ENCODE results near the gene SAMM50. TPM values are rescaled to one million over a fixed set of nuclear protein-coding genes. Genes with fewer than 3 reads are reported as not detected.

SAMM50 gene
- total RNA-seq, 4 donors from 2014 or later: 21.6 to 28.6 (median 27.2) TPM

DNA sequence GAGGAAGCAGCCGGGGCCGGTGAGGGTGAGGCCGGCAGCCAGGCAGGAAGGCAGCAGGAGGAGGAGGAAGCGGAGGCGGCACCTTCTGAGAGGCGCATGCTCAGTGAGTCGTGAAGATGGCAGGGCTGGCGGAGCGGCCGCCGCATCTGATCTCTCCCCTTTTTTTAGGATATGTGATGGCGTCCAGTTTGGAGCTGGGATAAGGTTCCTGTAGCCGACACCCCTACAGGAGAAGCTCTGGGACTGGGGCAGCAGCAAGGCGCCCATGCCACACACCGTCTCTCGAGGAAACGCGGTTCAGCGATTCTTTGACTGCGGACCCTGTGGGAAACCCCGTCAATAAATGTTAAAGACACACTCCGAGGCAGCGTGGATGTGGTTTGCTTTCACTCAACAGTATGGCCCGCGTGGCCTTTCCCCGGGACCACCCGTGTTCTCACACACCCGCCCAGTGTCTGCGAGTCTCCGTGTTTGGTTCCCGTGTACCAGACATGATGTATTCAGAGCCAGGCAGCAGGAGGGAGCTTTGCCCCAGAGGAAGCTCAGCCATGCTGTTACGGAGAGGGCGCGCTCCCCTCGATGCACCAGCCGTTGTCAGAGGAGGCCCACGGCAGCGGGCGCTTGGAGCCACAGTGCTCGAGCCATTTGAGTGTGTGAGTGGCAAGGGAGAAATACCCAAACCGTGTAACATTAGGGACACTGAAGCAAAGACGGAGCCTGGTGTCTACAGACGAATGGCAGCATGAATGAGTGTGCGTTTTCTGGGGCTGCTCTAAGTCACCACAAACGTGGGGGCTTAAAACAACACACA lies 41.1 kb downstream of the SAMM50 start:
- intact Hi-C loops (cut with DNase I): loop anchor here (10.0 kb wide), 2 partner anchors 158 to 338 kb away; no protein-coding TSS in a partner anchor
- no peak for DNase-seq (ENCODE audit: extremely low spot score)
- WGBS: 86% methylated on average over 38 of the region's 45 CpGs
- Histone ChIP-seq H3K4me1 (peaks cover 0 to 18% (median 2%) of the 10 kb centered on the region in 4 donors), H3K9me3 (no peaks in the 10 kb centered on the region), H3K27ac (replicated peaks in 1 of 4) (no peak overlapping the region), H3K36me3 (peaks cover 47 to 75% (median 59%) of the 10 kb centered on the region in 4 donors), H3K4me3 (peak overlapping the region in 3 of 4 donors; percentile 11 to 37 (median 23)), H3K27me3 (no peaks in the 10 kb centered on the region)
- TF ChIP-seq, protein P1, sequence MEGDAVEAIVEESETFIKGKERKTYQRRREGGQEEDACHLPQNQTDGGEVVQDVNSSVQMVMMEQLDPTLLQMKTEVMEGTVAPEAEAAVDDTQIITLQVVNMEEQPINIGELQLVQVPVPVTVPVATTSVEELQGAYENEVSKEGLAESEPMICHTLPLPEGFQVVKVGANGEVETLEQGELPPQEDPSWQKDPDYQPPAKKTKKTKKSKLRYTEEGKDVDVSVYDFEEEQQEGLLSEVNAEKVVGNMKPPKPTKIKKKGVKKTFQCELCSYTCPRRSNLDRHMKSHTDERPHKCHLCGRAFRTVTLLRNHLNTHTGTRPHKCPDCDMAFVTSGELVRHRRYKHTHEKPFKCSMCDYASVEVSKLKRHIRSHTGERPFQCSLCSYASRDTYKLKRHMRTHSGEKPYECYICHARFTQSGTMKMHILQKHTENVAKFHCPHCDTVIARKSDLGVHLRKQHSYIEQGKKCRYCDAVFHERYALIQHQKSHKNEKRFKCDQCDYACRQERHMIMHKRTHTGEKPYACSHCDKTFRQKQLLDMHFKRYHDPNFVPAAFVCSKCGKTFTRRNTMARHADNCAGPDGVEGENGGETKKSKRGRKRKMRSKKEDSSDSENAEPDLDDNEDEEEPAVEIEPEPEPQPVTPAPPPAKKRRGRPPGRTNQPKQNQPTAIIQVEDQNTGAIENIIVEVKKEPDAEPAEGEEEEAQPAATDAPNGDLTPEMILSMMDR (IDR thresholded peaks at IDR 0.05): no peak
- TF ChIP-seq POLR2AphosphoS5 (IDR thresholded peaks at IDR 0.05): peak in 1 of 2 donors; percentile 21

DNA sequence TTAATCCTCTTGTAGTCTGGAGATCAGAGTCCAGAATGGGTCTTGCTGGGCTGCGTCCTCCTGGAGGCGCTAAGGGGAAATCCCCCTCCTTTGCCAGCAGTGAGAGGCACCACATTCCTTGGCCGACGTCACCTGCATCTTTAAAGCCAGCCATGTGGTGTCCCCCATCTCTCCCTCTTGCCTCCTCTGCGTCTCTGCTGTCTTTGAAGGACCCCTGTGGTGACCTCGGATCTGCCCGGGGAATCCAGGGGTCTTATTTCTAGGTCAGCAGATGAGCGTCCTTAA lies 41.7 kb downstream of the SAMM50 start:
- no peak for DNase-seq (ENCODE audit: extremely low spot score)
- Histone ChIP-seq H3K4me3 (no peak overlapping the region), H3K27me3 (no peaks in the 10 kb centered on the region), H3K4me1 (peaks cover 0 to 18% (median 2%) of the 10 kb centered on the region in 4 donors), H3K36me3 (peaks cover 41 to 69% (median 54%) of the 10 kb centered on the region in 4 donors), H3K27ac (replicated peaks in 1 of 4) (no peak overlapping the region), H3K9me3 (no peaks in the 10 kb centered on the region)
- TF ChIP-seq, protein P1 (IDR thresholded peaks at IDR 0.05): no peak
- TF ChIP-seq POLR2A (IDR thresholded peaks at IDR 0.05; ENCODE audit: low read depth): no peak
- no peak for TF ChIP-seq POLR2AphosphoS5 (IDR thresholded peaks at IDR 0.05)
- no peak for TF ChIP-seq EP300 (IDR thresholded peaks at IDR 0.05)
- 70% methylated on average over 7 of the region's 8 CpGs for WGBS
- intact Hi-C loops (cut with DNase I): loop anchor here (10.0 kb wide), 2 partner anchors 158 to 338 kb away; no protein-coding TSS in a partner anchor

DNA sequence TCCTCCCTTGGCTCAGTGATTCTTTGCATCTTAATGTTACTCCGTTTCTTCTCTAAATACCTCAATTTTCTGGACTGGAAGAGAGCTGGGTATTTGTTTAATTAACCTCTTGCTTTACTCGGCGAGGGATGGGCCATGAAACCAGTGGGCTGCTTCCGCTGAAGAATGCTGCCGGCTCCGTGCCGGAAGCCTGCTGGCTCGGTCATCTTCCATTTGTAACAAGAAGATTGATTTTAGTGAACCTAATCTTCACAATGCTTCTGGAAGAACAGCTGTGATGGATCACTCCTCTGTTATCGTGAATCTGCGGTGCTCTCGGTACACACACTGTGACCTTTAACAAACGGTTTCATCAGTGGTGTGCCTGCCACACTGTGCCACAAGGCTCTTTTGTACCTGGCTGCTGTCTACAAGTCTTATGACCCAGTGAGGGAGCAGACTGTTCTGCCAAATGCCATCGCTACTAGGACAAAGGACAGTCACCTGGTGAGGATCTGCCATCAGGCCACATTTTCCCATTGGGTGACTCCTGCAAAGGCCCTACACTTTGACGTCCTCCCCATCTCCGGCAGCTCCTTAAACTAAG lies 43.5 kb downstream of the SAMM50 start:
- Histone ChIP-seq H3K27me3 (no peaks in the 10 kb centered on the region), H3K27ac (replicated peaks in 1 of 4) (no peak overlapping the region), H3K9me3 (no peaks in the 10 kb centered on the region), H3K36me3 (peaks cover 28 to 57% (median 40%) of the 10 kb centered on the region in 4 donors), H3K4me3 (no peak overlapping the region), H3K4me1 (peaks cover 0 to 19% (median 0%) of the 10 kb centered on the region in 4 donors)
- WGBS: 74% methylated on average over 15 of the region's 15 CpGs
- intact Hi-C loops (cut with DNase I): loop anchor here (10.0 kb wide), 2 partner anchors 156 to 336 kb away; no protein-coding TSS in a partner anchor
- DNase-seq (ENCODE audit: extremely low spot score): no peak
- TF ChIP-seq, protein P1 (IDR thresholded peaks at IDR 0.05): no peak
- TF ChIP-seq POLR2AphosphoS5 (IDR thresholded peaks at IDR 0.05) (no peak), POLR2A (IDR thresholded peaks at IDR 0.05; ENCODE audit: low read depth) (no peak), EP300 (IDR thresholded peaks at IDR 0.05) (no peak)

DNA sequence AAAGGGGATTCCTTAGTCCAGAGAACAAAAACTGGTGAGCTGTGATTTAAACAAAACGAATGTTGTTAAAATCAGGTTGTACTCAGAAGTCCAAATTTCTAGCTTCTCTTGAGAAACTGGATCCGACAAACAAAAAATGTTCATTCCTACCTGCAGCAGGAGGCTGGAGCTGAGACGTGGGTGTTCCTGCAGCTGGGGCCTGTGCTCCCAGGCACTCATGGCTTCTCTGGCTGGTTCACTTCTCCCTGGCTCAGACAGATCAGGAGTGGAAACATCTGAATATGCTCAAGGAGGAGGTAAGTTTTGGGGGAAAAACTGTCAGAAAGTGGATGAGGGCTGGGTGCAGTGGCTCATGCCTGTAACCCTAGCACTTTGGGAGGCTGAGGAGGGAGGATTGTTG lies 44.1 kb downstream of the SAMM50 start:
- TF ChIP-seq, protein P1 (IDR thresholded peaks at IDR 0.05): no peak
- TF ChIP-seq EP300 (IDR thresholded peaks at IDR 0.05) (no peak), POLR2AphosphoS5 (IDR thresholded peaks at IDR 0.05) (no peak), POLR2A (IDR thresholded peaks at IDR 0.05; ENCODE audit: low read depth) (no peak)
- Histone ChIP-seq H3K27me3 (no peaks in the 10 kb centered on the region), H3K27ac (replicated peaks in 1 of 4) (no peak overlapping the region), H3K4me1 (peaks cover 0 to 13% (median 0%) of the 10 kb centered on the region in 4 donors), H3K4me3 (no peak overlapping the region), H3K9me3 (no peaks in the 10 kb centered on the region), H3K36me3 (peaks cover 22 to 51% (median 37%) of the 10 kb centered on the region in 4 donors)
- WGBS: 85% methylated on average over 3 of the region's 3 CpGs
- intact Hi-C loops (cut with DNase I): loop anchor here (10.0 kb wide), 2 partner anchors 155 to 335 kb away; no protein-coding TSS in a partner anchor
- no peak for DNase-seq (ENCODE audit: extremely low spot score)

All from esophagus muscularis mucosa (tissue), 4 donors.